OCI-LY3 (cell line): ENCODE data around the gene SLC25A14.
"Not testable (repeated sequence)": the region's sequence is repeated elsewhere in the genome, so short reads cannot be mapped to it uniquely, and the experiment has no call there.

ENCODE experiments used
- EZH2phosphoT487 ChIP-seq: fragments of 200-600 bp; shearing (Covaris generic); IDR thresholded peaks from 2 replicates; pipeline ENCODE4 v1.6.1; 2018; ENCODE audit warnings: antibody characterized with exemption, mixed run types, low read depth
- TF ChIP-seq, protein P1 (sequence below): fragments of 200-600, 300-600 bp; sonication (generic); IDR thresholded peaks from 2 replicates; pipeline ENCODE4 v1.5.1; 2014; ENCODE audit warnings: antibody characterized with exemption, low read length, low read depth

DNA sequence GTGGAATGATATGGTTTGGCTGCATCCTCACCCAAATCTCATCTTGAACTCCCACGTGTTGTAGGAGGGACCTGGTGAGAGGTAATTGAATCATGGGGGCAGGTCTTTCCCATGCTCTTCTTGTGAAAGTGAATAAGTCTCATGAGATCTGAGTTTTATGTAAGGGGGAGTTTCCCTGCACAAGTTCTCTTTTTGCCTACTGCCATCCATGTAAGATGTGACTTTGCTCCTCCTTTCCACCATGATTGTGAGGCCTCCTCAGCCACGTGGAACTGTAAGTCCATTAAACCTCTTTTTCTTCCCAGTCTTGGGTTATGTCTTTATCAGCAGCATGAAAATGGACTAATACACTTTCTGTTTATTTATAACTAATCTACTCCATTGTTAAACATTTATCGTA lies 19.8 kb upstream of the SLC25A14 start:
- TF ChIP-seq, protein P1, sequence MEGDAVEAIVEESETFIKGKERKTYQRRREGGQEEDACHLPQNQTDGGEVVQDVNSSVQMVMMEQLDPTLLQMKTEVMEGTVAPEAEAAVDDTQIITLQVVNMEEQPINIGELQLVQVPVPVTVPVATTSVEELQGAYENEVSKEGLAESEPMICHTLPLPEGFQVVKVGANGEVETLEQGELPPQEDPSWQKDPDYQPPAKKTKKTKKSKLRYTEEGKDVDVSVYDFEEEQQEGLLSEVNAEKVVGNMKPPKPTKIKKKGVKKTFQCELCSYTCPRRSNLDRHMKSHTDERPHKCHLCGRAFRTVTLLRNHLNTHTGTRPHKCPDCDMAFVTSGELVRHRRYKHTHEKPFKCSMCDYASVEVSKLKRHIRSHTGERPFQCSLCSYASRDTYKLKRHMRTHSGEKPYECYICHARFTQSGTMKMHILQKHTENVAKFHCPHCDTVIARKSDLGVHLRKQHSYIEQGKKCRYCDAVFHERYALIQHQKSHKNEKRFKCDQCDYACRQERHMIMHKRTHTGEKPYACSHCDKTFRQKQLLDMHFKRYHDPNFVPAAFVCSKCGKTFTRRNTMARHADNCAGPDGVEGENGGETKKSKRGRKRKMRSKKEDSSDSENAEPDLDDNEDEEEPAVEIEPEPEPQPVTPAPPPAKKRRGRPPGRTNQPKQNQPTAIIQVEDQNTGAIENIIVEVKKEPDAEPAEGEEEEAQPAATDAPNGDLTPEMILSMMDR = not testable (repeated sequence)
- TF ChIP-seq EZH2phosphoT487 = not testable (repeated sequence)
